Epithelial cell of proximal tubule (primary cell): ENCODE data around the gene CCNC. TPM values are rescaled to one million over a fixed set of nuclear protein-coding genes. Genes with fewer than 3 reads are reported as not detected.

Source experiments
- DNase-seq: peaks from one replicate; pipeline ENCODE4 v3.0.0-alpha.2; 2011; ENCODE audit warnings: low read depth
- H3K4me3 ChIP-seq: 2 replicates; pipeline ENCODE4 v1.5.1; 2011; ENCODE audit warnings: low read depth, mild to moderate bottlenecking, low read length
- total RNA-seq: library from RNA; depleted of rRNA; stranded (reverse); fragments of >200 nt; gene quantifications from 2 replicates; pipeline ENCODE4 v1.2.3, GENCODE V29; 2015
- TF ChIP-seq, protein P1 (sequence below): conservative IDR thresholded peaks from 2 replicates; pipeline ENCODE4 v1.5.1; 2012; ENCODE audit warnings: low read depth, mild to moderate bottlenecking, low read length

The CCNC gene
- total RNA-seq, 1 donor from 2014 or later = 84.9 TPM

DNA sequence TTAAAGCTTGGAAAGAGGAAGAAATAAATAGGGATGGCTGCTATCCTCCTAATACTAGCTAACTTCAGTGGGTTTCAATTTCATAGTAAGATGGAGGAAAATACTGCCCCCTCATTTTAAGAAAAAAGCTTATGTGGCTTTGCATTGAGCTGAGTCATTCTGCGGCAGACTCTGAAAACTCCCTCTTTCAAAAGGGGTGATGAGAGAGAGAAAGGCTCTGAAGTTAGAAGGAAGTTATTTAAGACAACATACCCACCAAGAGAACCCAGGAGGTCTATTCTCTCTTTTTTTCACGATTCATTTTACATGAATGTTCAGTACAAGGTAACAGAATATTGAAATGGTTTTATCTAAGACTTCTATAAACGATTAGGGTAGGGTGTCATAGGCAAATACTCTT is 42.7 kb upstream of the CCNC start:
- no peak for DNase-seq
- H3K4me3 ChIP-seq = no peak overlapping the region
- TF ChIP-seq, protein P1, sequence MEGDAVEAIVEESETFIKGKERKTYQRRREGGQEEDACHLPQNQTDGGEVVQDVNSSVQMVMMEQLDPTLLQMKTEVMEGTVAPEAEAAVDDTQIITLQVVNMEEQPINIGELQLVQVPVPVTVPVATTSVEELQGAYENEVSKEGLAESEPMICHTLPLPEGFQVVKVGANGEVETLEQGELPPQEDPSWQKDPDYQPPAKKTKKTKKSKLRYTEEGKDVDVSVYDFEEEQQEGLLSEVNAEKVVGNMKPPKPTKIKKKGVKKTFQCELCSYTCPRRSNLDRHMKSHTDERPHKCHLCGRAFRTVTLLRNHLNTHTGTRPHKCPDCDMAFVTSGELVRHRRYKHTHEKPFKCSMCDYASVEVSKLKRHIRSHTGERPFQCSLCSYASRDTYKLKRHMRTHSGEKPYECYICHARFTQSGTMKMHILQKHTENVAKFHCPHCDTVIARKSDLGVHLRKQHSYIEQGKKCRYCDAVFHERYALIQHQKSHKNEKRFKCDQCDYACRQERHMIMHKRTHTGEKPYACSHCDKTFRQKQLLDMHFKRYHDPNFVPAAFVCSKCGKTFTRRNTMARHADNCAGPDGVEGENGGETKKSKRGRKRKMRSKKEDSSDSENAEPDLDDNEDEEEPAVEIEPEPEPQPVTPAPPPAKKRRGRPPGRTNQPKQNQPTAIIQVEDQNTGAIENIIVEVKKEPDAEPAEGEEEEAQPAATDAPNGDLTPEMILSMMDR = no peak

DNA sequence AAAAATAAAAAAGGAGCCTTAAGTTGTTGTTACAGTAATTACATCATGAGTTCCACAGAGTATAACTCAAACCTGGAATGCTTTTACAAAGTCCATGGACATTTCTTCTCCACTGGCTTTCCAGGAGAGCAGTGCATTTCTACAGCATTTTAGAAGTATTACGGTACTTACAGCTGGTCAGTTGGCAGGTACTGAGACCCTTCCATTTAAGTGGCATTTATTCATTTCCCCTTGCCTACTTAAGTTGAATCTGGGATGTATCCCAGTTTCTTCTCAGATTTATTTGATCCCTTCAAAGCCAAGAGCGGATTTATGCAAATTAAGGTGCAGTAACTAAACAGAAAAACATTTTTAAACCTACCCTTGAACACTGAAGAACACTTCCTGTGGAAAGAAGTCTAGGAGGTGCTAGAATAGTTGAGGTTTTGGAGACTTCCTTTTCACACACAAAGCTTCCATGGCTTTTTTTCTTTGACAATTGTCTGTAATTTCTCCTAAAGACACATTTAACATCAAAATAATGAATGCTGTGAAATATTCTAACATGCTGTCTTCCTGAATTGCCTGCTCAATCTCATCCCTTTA is 41.5 kb upstream of the CCNC start:
- H3K4me3 ChIP-seq = no peak overlapping the region
- no peak for DNase-seq
- TF ChIP-seq, protein P1 = no peak

DNA sequence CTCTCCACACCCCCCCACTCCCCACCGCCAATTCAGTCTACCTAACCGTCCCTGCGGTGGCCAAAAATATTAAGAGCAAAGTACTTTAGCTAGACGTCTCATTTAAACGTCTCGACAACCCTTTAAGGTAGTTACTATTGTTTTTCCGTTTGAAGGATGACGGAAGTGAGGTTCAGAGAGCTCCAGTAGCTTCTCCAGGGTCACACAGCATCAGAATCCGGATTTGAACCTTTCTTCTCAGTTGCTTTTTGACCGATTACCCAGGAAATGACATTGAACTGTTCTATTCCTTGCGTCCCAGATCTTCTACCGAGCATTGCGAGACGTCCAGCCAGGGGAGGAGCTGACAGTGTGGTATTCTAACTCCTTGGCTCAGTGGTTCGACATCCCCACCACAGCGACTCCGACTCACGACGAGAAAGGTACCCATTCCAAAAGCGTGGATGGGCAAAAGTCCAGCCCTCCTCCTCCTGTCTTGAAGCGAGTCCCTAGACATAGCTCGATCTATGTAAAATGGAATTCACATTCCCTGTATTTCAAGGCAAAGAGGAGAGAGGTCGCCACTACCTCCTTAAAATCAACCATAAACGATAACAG is 40.5 kb upstream of the CCNC start:
- H3K4me3 ChIP-seq = no peak overlapping the region
- DNase-seq = no peak
- TF ChIP-seq, protein P1 = no peak

DNA sequence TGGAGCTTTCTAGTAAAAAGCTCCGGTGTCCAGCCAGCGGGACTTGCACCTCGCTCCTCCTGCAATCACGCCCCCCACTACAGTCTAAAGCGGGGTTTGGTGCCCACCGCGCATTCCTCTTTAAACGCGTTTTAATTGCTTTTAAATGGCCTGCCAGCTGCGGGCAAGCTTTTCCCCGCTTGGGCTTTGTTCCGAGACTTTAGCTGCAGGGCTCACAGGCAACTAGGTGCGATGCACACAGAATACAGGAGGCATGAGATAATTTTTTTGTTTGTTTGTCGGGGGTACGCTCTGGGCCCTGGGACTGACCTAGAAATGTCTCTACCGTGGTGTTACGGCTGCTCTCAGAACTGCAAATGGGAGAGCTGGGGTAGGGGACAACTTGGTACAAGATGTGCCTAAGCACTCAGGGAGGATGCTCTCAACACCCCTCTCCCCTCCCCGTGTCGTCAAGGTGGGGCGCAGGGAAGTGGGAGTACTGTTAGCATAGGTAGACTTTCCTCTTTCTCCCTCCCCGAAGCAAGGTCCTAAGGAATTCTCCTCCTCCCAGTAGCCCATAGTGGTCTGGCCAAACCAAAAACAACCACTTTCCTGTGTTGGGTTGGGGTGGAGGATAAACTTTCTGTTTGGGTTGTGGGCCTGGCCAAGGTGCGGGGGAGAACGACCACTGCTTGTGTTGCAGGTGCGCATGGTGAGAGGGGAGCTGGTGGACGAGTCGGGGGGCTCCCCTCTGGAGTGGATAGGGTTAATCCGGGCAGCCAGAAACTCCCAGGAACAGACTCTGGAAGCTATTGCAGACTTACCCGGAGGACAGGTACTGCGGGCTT is 39.8 kb upstream of the CCNC start:
- no peak overlapping the region for H3K4me3 ChIP-seq
- DNase-seq = no peak
- TF ChIP-seq, protein P1 = no peak

DNA sequence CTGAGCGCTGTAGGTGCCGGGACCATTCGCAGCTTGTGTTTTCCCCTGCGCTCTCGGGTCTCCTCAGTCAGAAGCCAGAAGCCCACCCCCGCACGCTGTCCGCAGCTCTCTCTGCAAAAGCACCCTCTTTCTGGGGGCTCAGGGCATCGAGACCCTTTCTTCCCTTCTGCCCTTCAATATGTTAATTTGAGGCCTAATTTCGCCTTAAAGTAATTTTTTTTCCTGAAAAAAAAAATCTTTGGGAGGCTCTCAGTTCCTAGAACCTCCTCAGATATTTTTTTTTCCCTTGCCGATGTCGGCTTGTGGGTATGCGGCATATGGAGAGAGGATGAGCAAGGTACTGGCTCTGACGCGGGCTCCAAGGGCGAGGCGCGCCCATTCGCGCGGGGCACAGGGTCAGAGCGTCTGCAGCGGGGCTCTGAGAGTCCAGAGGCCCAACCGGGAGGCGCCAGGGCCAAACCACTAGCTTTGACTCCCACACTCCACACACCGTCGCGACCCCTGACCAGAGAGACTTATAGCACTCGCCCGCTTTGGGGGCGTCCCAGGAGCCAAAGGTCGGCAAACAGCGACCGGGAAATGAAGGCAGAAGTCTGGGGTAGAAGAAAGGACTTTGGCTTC is 39.1 kb upstream of the CCNC start:
- no peak for DNase-seq
- TF ChIP-seq, protein P1 = no peak
- no peak overlapping the region for H3K4me3 ChIP-seq

DNA sequence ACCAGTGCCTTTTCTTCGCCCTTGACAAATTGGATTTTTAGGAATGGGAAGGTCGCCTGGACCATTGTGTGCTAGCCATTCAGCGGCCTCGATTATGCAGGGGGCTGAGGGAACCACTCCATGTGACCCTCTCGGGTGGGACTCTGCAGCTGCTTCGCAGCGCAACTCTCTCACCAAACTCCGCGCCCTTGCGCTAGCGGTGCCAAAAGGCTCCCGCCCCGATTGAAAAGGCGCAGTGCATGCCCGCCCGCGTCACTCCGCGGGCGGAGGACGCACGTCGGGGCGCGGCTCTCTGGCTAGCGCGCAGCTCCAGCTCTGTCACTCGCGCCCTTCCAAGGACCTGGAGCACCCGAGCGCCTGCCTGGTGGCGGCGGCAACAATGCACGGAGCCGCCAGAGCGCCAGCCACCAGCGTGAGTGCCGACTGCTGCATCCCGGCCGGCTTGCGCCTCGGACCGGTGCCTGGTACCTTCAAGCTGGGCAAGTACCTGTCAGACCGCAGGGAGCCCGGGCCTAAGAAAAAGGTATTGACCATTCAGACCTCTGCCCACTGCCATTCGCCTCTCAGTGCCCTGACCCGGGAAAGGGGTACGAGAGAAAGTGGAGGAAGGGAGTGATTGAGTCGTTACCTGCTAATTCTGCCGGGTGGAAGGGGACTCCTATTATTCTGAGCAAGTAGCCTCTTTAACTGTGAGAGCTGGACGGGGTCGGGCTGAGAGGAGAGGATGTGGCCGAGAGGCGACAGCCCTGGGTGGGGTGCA is 38.4 kb upstream of the CCNC start, which contains the start of gene PRDM13:
Gene PRDM13 (plus strand): TSS at position 178 of the 760 bp plus-strand sequence. CDS start 202 bp downstream, at position 380.
- H3K4me3 ChIP-seq = no peak within 1 kb of the TSS
- TF ChIP-seq, protein P1 = no peak
- no peak for DNase-seq
